GM18951 (cell line): ENCODE measurements around the gene BPGM.

ENCODE experiments used
- POLR2A ChIP-seq: IDR thresholded peaks from 4 replicates; pipeline ENCODE4 v1.6.1; 2011; ENCODE audit warnings: mild to moderate bottlenecking; ENCODE audit not compliant: insufficient read length, insufficient read depth; ENCODE audit errors: extremely low read depth
- in situ Hi-C: fragments of 300-500 bp; cut with MboI; formaldehyde crosslinking; loops from one replicate; pipeline ENCODE4 v1.12.0; 2022; ENCODE audit warnings: low sequenced_read_pairs, mixed read lengths, inconsistent platforms; ENCODE audit not compliant: unreplicated experiment

The BPGM gene

DNA sequence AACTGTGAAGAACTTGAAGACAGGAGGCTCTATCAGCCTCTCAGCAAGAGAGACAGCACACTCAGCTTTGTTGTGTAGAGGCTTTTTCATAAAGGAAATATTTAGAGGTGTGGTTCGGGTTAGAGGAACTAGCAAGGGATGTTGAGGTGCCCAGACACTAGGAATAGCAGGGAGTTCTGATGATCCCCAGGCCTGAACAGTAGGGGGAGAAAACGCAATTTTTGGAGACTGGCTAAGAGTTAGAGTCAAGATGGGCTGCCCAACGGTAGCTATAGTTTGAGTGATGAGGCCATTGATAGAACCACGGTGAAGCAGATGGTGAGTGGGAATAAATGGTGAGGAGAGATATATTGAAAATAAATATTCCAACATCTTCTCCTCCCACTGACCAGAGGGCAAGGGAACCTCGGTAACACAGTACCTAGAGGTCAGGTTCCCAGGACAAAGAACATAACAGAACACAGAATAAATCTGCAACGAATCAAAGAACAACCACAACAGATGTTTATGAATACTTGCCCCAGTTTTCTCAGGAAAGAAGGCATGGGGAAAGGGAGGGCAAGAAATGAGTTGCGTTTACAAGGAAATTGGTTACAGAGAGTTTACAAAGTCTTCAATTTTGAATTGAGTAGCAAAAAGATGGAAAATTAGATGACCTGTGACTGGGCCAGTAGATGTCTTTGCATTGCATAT is 24.2 kb upstream of the BPGM start:
- in situ Hi-C loops, result no loop called here
- no peak for TF ChIP-seq POLR2A

GRCh38 chr7:134623193-134623592 is 23.5 kb upstream of the BPGM start:
- no peak for TF ChIP-seq POLR2A
- in situ Hi-C loops, result no loop called here

DNA sequence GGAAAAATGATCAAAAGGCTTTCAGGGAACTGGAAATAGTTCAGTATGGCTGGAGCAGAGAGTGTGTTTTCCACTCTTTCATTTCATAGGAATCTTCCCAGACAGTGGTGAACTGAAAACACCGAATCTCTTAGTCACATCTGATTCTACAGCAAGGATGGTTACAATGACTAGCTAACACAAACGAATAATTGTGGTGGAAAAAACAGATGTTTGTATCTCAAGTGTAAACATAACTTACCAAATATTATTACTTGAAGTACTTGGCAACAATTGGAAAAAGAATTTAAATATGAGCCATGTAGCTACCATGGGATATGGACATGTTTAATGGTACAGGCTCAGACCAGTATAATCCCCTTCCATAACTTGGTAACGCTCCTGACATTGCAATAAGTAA is 21.1 kb upstream of the BPGM start:
- in situ Hi-C loops, result loop anchor here (25.0 kb wide), 1 partner anchor 337 kb away; no protein-coding TSS in a partner anchor
- no peak for TF ChIP-seq POLR2A

- in situ Hi-C loops, result loop anchor here (25.0 kb wide), 1 partner anchor 335 kb away; no protein-coding TSS in a partner anchor
Measured at GRCh38 chr7:134627109-134627774, 19.4 kb upstream of the BPGM start.

DNA sequence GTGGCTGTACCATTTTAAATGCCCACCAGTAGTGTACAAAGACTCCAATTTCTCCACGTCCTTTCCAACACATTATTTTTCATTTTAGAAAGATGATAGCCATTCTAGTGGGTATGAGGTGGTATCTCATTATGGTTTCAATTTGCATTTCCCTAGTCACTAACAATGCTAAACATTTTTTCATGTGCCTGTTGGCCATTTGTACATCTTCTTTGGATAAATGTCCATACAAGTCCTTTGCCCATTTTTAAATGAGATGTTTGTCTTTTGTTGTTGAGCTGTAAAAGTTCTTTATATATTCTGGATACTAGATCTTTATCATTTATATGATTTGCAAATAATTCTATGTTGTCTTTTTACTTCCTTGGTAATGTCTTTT is 18.9 kb upstream of the BPGM start:
- no peak for TF ChIP-seq POLR2A
- in situ Hi-C loops, result loop anchor here (25.0 kb wide), 1 partner anchor 335 kb away; no protein-coding TSS in a partner anchor

More at GRCh38 chr7:134627109-134627774, 19.4 kb upstream of the BPGM start:
- no peak for TF ChIP-seq POLR2A

DNA sequence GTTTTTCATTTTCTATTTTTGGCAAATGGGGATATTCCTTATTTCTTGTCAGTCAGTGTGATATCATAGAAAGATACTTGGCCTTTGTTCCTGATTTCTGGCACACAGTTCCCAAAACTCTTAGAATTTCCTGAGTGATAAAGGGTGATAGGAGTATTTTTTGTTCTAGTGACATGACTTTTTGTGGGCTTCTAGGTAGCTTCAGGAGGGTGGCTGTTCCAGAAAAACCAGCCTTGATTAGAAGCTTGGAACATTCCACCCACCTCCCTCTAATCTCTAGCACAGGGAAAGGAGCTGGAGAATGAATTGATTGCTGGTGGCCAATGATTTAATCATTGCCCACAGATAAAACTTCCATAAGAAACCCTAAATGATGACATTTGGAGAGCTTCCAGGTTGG is 17.2 kb upstream of the BPGM start:
- no peak for TF ChIP-seq POLR2A
- in situ Hi-C loops, result loop anchor here (25.0 kb wide), 1 partner anchor 333 kb away; no protein-coding TSS in a partner anchor

GRCh38 chr7:134630237-134630636 is 16.4 kb upstream of the BPGM start:
- in situ Hi-C loops, result loop anchor here (25.0 kb wide), 1 partner anchor 332 kb away; no protein-coding TSS in a partner anchor
- no peak for TF ChIP-seq POLR2A

GRCh38 chr7:134630893-134631292 is 15.8 kb upstream of the BPGM start:
- in situ Hi-C loops, result loop anchor here (25.0 kb wide), 1 partner anchor 331 kb away; no protein-coding TSS in a partner anchor
- no peak for TF ChIP-seq POLR2A

GRCh38 chr7:134632052-134632451 is 14.6 kb upstream of the BPGM start:
- in situ Hi-C loops, result loop anchor here (25.0 kb wide), 1 partner anchor 330 kb away; no protein-coding TSS in a partner anchor
- no peak for TF ChIP-seq POLR2A

DNA sequence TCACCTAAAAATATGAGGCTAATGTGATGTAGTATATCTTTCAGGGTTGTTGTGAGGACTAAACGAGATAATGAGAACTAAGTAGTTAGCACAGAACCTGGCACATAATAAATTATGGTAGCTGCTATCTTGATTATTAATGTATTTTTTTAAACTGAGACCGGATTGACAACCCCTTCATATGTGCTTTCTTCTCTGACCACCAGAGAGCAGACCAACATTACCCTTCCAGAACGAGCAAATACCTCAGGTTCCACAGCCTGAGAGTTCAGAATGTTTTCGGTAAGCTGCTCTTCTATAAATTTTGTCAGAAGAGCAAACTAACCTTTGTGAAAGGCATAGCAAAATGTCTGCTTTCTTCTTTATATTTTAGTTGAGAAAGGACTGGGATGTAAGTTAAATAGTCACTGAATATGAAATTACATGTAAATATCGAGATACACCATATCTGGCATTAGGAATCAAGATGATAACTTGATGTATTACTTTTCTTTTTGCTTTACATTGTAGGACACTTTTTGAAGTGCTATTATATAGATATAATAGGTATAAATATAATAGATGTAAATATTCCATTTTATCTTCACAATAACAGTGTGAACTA is 13.6 kb upstream of the BPGM start:
- in situ Hi-C loops, result loop anchor here (25.0 kb wide), 1 partner anchor 329 kb away; no protein-coding TSS in a partner anchor
- no peak for TF ChIP-seq POLR2A

DNA sequence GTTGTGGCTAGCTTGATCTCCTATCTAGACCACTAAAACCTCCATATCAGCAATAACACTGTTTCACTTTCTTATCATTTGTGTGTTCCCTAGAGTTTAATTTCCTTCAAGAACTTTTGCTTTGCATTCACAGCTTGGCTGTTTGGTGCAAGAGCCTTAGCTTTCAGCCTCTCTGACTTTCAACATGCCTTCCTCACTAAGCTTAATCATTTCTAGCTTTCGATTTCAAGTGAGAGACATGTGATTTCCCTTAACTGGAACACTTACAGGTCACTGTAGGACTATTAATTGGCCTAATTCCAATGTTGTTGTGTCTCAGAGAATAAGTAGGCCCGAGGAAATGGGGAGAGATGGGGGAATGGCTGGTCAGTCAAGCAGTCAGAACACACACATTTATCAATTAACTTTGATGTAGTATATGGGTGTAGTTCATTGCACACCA is 10.6 kb upstream of the BPGM start:
- in situ Hi-C loops, result loop anchor here (25.0 kb wide), 1 partner anchor 326 kb away; no protein-coding TSS in a partner anchor
- no peak for TF ChIP-seq POLR2A

GRCh38 chr7:134637441-134637840 is 9.2 kb upstream of the BPGM start:
- in situ Hi-C loops, result loop anchor here (25.0 kb wide), 1 partner anchor 325 kb away; no protein-coding TSS in a partner anchor
- no peak for TF ChIP-seq POLR2A
